T47D (cell line): ENCODE data around the gene TBX15.

ENCODE experiments used
- DNase-seq, 2 experiments: peaks; one replicate each; pipeline versions ENCODE4 v3.0.0 to v3.0.0-alpha.2; 2011 to 2012; ENCODE audit warnings: low read depth in 1 of 2, low spot score in 1 of 2
- JUND ChIP-seq: IDR thresholded peaks from 2 replicates; pipeline ENCODE4 v1.6.1; 2012; ENCODE audit warnings: low read depth
- in situ Hi-C: cut with HindIII; loops from 2 replicates; pipeline ENCODE4 v1.10.0; 2016; ENCODE audit warnings: low sequenced_read_pairs, low pct_unique_long_range_greater_than_20kb

The TBX15 gene

GRCh38 chr1:118987468-118988185 is 516 bp downstream of the TBX15 start:
- in situ Hi-C loops, result no loop called here
- no peak for DNase-seq

GRCh38 chr1:118986555-118987467 is 1.3 kb downstream of the TBX15 start:
- in situ Hi-C loops, result no loop called here
- DNase-seq, result no peak

More at GRCh38 chr1:118987468-118988185, 516 bp downstream of the TBX15 start:
- no peak for TF ChIP-seq JUND

GRCh38 chr1:118985640-118986554 is 2.2 kb downstream of the TBX15 start:
- in situ Hi-C loops, result no loop called here
- no peak for TF ChIP-seq JUND
- DNase-seq, result no peak

More at GRCh38 chr1:118986555-118987467, 1.3 kb downstream of the TBX15 start:
- TF ChIP-seq JUND, result no peak

GRCh38 chr1:118984722-118985639 is 3.2 kb downstream of the TBX15 start:
- no peak for DNase-seq

GRCh38 chr1:118984086-118984721 is 3.9 kb downstream of the TBX15 start:
- no peak for TF ChIP-seq JUND
- no peak for DNase-seq
- in situ Hi-C loops, result no loop called here

More at GRCh38 chr1:118984722-118985639, 3.2 kb downstream of the TBX15 start:
- in situ Hi-C loops, result no loop called here
- TF ChIP-seq JUND, result no peak

- in situ Hi-C loops, result no loop called here
- DNase-seq, result no peak
These were observed 4.5 kb downstream of the TBX15 start for GRCh38 chr1:118983558-118984041.

GRCh38 chr1:118982821-118983557 is 5.2 kb downstream of the TBX15 start:
- TF ChIP-seq JUND, result no peak
- in situ Hi-C loops, result no loop called here
- DNase-seq, result no peak

More at GRCh38 chr1:118983558-118984041, 4.5 kb downstream of the TBX15 start:
- TF ChIP-seq JUND, result no peak

GRCh38 chr1:118982266-118982665 is 5.9 kb downstream of the TBX15 start:
- no peak for TF ChIP-seq JUND
- no peak for DNase-seq
- in situ Hi-C loops, result no loop called here

GRCh38 chr1:118981436-118981835 is 6.7 kb downstream of the TBX15 start:
- in situ Hi-C loops, result no loop called here
- DNase-seq, result no peak
- no peak for TF ChIP-seq JUND
